Measurements from ENCODE around the gene MTCH2.

GRCh38 chr11:47583844-47584243 is 58.5 kb downstream of the MTCH2 start:
- TF ChIP-seq ZNF274 (IDR thresholded peaks at IDR 0.05; ENCODE audit: low read depth, low read length) (no peak), SUZ12 (IDR thresholded peaks at IDR 0.05; ENCODE audit: extremely low read depth, insufficient read depth, insufficient read length) (no peak)

Data from NT2/D1 (cell line).